PC-9 (cell line): ENCODE data around the gene LRRIQ3.

Source experiments
- EZH2 ChIP-seq: fragments of 200-600 bp; sonication (generic); IDR thresholded peaks from 2 replicates; pipeline ENCODE4 v1.8.0; 2017; ENCODE audit warnings: antibody characterized with exemption, low read depth
- TF ChIP-seq, protein P1 (sequence below): fragments of 200-600 bp; sonication (generic); conservative IDR thresholded peaks from 2 replicates; pipeline ENCODE4 v1.6.1; 2017; ENCODE audit warnings: mixed run types, antibody characterized with exemption, mild to moderate bottlenecking, moderate library complexity

GRCh38 chr1:74083128-74083527 is 114.8 kb downstream of the LRRIQ3 start:
- TF ChIP-seq, protein P1, sequence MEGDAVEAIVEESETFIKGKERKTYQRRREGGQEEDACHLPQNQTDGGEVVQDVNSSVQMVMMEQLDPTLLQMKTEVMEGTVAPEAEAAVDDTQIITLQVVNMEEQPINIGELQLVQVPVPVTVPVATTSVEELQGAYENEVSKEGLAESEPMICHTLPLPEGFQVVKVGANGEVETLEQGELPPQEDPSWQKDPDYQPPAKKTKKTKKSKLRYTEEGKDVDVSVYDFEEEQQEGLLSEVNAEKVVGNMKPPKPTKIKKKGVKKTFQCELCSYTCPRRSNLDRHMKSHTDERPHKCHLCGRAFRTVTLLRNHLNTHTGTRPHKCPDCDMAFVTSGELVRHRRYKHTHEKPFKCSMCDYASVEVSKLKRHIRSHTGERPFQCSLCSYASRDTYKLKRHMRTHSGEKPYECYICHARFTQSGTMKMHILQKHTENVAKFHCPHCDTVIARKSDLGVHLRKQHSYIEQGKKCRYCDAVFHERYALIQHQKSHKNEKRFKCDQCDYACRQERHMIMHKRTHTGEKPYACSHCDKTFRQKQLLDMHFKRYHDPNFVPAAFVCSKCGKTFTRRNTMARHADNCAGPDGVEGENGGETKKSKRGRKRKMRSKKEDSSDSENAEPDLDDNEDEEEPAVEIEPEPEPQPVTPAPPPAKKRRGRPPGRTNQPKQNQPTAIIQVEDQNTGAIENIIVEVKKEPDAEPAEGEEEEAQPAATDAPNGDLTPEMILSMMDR = no peak
- TF ChIP-seq EZH2 = no peak
